ENCODE data around the gene ANGPT4.

DNA sequence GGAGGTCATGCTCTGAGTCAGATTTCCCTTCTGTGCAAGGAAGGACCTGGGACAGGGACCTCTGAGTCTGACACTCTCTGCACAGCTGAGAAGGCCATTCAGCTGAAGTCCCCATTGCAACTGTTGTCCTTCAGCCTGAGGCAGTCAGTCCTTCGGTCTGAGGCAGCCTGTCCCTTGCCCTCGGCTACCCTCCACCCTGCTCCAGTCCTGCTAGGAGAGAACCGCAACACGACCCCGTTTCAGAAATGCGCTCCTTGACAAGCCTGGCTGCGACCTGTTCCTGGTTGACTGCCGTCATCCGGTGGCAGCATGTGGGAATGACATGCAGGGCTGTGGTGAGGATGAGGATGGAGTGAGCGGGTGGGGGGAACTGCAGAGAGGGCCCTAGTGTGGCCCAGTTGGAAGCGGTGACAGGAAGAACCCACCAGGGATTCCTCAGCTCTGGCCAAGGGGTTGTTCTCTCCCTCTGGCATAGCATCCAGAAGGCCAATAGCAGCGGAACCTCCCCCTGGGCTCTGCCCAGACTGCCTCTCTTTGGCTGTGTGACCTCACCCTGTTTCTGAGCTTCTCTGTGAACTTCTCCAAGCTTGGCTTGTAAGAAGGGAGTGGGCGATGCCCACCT is 40.3 kb upstream of the ANGPT4 start:
- TF ChIP-seq, protein P1, sequence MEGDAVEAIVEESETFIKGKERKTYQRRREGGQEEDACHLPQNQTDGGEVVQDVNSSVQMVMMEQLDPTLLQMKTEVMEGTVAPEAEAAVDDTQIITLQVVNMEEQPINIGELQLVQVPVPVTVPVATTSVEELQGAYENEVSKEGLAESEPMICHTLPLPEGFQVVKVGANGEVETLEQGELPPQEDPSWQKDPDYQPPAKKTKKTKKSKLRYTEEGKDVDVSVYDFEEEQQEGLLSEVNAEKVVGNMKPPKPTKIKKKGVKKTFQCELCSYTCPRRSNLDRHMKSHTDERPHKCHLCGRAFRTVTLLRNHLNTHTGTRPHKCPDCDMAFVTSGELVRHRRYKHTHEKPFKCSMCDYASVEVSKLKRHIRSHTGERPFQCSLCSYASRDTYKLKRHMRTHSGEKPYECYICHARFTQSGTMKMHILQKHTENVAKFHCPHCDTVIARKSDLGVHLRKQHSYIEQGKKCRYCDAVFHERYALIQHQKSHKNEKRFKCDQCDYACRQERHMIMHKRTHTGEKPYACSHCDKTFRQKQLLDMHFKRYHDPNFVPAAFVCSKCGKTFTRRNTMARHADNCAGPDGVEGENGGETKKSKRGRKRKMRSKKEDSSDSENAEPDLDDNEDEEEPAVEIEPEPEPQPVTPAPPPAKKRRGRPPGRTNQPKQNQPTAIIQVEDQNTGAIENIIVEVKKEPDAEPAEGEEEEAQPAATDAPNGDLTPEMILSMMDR (IDR thresholded peaks at IDR 0.05), result peak; percentile 77 to 98 (median 95)
- peak in 1 of 2 donors; percentile 38 for TF ChIP-seq POLR2A (IDR thresholded peaks at IDR 0.05)
